NCI-H2171 (cell line): ENCODE data around the gene SNTG2.

Experiments used
- DNase-seq: peaks from one replicate; lab custom pipeline; 2025; lab: John Stamatoyannopoulos, UW

SNTG2 gene

GRCh38 chr2:1283020-1283801 lies 332.6 kb downstream of the SNTG2 start:
- DNase-seq: no peak

- DNase-seq: no peak
Measured at GRCh38 chr2:1283871-1284270, 333.2 kb downstream of the SNTG2 start.

- DNase-seq: no peak
Measured at GRCh38 chr2:1286929-1287328, 336.3 kb downstream of the SNTG2 start.

GRCh38 chr2:1287427-1287826 lies 336.8 kb downstream of the SNTG2 start:
- no peak for DNase-seq

GRCh38 chr2:1294900-1295299 lies 344.3 kb downstream of the SNTG2 start:
- no peak for DNase-seq

GRCh38 chr2:1295740-1296139 lies 345.1 kb downstream of the SNTG2 start:
- DNase-seq: no peak

- no peak for DNase-seq
Measured at GRCh38 chr2:1297372-1298159, 346.9 kb downstream of the SNTG2 start.

GRCh38 chr2:1299043-1299442 lies 348.4 kb downstream of the SNTG2 start:
- no peak for DNase-seq

- no peak for DNase-seq
Measured at GRCh38 chr2:1300284-1300683, 349.6 kb downstream of the SNTG2 start.

GRCh38 chr2:1301056-1301455 lies 350.4 kb downstream of the SNTG2 start:
- no peak for DNase-seq

- DNase-seq: no peak
Measured at GRCh38 chr2:1305342-1306013, 354.8 kb downstream of the SNTG2 start.

GRCh38 chr2:1306014-1306686 lies 355.5 kb downstream of the SNTG2 start:
- no peak for DNase-seq

- no peak for DNase-seq
Measured at GRCh38 chr2:1306687-1307516, 356.3 kb downstream of the SNTG2 start.

- DNase-seq: no peak
Measured at GRCh38 chr2:1307670-1308069, 357.0 kb downstream of the SNTG2 start.

- no peak for DNase-seq
Measured at GRCh38 chr2:1308678-1309077, 358.0 kb downstream of the SNTG2 start.

- no peak for DNase-seq
Measured at GRCh38 chr2:1309507-1309906, 358.9 kb downstream of the SNTG2 start.

GRCh38 chr2:1310202-1310601 lies 359.6 kb downstream of the SNTG2 start:
- no peak for DNase-seq

GRCh38 chr2:1310866-1311265 lies 360.2 kb downstream of the SNTG2 start:
- no peak for DNase-seq

- DNase-seq: no peak
Measured at GRCh38 chr2:1313240-1313924, 362.7 kb downstream of the SNTG2 start.

GRCh38 chr2:1314254-1314653 lies 363.6 kb downstream of the SNTG2 start:
- DNase-seq: peak; percentile 76
